Measurements from ENCODE around the gene UBE2L6.

DNA sequence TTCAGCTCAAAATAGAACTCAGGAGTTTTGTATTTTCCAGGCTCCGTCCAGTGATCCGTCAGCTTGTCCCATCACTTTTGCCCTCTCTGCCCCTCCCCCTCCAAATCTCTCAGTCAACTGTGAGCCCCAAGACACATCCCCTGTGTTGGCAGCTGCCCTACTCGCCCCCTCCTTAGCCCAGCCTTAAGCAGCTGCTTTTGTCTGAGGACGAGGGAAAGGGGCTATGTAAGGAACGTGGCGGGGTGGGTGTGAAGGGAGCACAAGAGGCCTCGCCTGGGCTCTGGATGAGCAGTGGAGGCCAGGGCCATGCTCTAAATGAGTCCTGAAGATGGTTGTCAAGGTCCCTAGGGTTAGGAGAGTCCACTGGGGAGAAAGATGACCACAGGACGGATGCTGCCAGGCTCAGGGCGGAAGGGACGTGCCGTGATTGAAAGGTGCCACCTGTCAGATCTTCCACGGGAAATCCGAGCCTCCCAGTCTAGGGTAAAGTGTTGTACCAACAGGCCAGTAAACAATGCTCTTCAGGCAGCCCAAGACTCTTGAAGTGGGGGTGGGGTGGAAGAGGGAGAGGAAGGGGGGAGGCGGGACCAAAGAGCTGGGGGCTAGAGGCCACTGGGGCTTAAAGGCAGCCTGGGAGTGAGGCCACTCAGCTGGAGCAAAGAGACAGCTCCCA is 30.4 kb downstream of the UBE2L6 start, which contains the start of gene SMTNL1:
- TF ChIP-seq, protein P1, sequence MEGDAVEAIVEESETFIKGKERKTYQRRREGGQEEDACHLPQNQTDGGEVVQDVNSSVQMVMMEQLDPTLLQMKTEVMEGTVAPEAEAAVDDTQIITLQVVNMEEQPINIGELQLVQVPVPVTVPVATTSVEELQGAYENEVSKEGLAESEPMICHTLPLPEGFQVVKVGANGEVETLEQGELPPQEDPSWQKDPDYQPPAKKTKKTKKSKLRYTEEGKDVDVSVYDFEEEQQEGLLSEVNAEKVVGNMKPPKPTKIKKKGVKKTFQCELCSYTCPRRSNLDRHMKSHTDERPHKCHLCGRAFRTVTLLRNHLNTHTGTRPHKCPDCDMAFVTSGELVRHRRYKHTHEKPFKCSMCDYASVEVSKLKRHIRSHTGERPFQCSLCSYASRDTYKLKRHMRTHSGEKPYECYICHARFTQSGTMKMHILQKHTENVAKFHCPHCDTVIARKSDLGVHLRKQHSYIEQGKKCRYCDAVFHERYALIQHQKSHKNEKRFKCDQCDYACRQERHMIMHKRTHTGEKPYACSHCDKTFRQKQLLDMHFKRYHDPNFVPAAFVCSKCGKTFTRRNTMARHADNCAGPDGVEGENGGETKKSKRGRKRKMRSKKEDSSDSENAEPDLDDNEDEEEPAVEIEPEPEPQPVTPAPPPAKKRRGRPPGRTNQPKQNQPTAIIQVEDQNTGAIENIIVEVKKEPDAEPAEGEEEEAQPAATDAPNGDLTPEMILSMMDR (IDR thresholded peaks at IDR 0.05) = no peak
- TF ChIP-seq ZFX (IDR thresholded peaks at IDR 0.05; ENCODE audit: borderline replicate concordance) = no peak
